Astrocyte of the spinal cord (primary cell): Measurements from ENCODE around the gene GUCY2C.
"Not testable (repeated sequence)": the region's sequence is repeated elsewhere in the genome, so short reads cannot be mapped to it uniquely, and the experiment has no call there.

Experiments used
- DNase-seq: peaks from one replicate; pipeline ENCODE4 v3.0.0; 2011; ENCODE audit warnings: low read depth, low spot score
- H3K4me3 ChIP-seq: 2 replicates; pipeline ENCODE4 v1.5.1; 2011; ENCODE audit warnings: low read depth, mild to moderate bottlenecking, low read length, moderate library complexity
- in situ Hi-C: cut with HindIII; loops from 2 replicates; pipeline ENCODE4 v1.10.0; 2017; ENCODE audit warnings: low sequenced_read_pairs
- TF ChIP-seq, protein P1 (sequence below): IDR thresholded peaks from 2 replicates; pipeline ENCODE4 v1.5.1; 2012; ENCODE audit warnings: low read depth, mild to moderate bottlenecking, low read length, inconsistent platforms

GUCY2C gene

DNA sequence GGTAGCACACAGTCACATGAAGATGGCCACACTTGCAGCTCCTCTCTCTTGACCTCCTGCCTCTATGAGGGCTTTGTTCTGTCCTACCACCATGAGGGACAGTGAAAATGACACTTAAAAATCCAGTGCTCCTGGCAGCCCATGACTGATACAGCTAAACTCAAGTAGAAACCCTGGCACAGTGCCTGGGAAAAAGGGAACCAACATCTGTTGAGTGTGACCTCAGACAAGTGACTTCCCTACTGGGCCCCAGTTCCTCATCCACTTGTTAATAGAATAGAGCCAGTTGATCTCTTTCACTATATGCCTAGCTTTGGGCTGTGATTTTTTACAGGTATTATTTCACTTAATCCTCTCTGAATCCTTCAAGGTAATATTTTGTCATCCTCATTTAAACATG lies 4.8 kb downstream of the GUCY2C start:
- DNase-seq, result no peak
- TF ChIP-seq, protein P1, sequence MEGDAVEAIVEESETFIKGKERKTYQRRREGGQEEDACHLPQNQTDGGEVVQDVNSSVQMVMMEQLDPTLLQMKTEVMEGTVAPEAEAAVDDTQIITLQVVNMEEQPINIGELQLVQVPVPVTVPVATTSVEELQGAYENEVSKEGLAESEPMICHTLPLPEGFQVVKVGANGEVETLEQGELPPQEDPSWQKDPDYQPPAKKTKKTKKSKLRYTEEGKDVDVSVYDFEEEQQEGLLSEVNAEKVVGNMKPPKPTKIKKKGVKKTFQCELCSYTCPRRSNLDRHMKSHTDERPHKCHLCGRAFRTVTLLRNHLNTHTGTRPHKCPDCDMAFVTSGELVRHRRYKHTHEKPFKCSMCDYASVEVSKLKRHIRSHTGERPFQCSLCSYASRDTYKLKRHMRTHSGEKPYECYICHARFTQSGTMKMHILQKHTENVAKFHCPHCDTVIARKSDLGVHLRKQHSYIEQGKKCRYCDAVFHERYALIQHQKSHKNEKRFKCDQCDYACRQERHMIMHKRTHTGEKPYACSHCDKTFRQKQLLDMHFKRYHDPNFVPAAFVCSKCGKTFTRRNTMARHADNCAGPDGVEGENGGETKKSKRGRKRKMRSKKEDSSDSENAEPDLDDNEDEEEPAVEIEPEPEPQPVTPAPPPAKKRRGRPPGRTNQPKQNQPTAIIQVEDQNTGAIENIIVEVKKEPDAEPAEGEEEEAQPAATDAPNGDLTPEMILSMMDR, result no peak
- H3K4me3 ChIP-seq, result no peak overlapping the region
- in situ Hi-C loops, result no loop called here

DNA sequence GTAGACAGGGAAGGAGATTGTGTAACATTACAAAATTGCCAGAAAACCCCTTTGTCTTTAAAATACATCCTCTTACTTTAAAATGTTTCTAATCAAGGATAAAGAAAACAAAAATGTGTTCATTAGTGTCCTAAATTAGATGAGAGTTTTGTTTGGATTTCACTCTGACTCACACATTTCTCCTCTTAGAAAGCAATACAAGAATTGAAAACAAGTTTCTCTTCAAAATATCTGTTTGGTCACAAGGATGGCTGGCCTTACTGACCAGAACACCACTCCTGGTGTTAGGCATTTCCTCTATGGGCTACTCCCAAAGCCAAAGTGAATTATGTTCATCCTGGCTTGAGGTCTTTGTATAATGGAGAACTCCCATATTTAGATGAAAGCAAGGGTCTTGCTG lies 6.4 kb downstream of the GUCY2C start:
- TF ChIP-seq, protein P1, result no peak
- DNase-seq, result no peak
- in situ Hi-C loops, result no loop called here
- no peak overlapping the region for H3K4me3 ChIP-seq

DNA sequence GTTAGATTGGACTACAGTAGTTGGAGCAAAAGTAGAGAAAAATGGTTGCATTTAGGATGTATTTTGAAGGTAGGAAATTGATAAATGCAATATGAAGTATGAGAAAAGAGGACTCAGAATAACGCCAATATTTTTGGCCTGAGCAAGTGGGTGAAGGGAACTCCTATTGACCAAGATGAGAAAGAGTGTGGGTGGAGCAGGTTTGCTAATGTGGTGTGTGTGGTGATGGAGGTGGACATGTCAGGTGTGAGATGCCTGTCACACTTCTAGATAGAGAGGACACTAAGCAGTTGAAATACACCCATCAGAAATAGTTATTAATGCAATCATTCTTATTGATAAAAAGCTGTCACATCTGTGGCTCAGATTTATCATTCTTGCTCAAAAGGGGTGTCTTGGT lies 7.3 kb downstream of the GUCY2C start:
- in situ Hi-C loops, result no loop called here
- no peak for DNase-seq
- TF ChIP-seq, protein P1, result no peak
- no peak overlapping the region for H3K4me3 ChIP-seq

DNA sequence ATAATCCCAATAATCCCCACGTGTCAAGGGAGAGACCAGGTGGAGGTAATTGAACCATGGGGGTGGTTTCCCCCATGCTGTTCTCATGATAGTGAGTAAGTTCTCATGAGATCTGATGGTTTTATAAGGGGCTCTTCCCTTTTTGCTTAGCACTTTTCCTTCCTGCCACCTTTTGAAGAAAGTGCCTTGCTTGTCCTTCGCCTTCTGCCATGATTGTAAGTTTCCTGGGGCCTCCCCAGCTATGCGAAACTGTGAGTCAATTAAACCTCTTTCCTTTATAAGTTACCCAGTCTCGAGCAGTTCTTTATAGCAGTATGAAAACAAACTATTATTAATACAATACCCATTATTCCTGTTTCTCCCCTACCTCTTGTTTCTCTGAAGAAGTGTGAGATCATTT lies 14.2 kb downstream of the GUCY2C start:
- in situ Hi-C loops, DNase-seq, H3K4me3 ChIP-seq: not testable (repeated sequence)

DNA sequence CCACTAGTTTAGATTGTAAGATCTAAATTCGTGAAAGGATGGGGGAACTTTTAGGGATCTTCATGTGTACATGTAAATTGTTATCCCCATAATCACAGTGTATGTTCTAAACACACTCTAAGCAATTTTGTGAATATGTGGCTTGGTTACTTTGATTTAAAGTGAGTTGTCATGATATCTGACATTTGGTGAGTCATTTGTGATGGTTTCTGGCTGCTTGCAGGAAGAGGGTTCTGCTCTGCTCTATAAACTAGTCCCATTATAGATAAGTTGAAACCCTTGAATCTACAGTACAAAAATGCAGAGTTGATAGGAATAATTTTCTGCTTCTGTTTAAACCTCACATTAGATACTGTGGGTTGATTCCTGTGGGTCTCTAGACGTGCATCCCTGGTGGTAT lies 14.8 kb downstream of the GUCY2C start:
- in situ Hi-C loops, result no loop called here
- DNase-seq, result no peak

DNA sequence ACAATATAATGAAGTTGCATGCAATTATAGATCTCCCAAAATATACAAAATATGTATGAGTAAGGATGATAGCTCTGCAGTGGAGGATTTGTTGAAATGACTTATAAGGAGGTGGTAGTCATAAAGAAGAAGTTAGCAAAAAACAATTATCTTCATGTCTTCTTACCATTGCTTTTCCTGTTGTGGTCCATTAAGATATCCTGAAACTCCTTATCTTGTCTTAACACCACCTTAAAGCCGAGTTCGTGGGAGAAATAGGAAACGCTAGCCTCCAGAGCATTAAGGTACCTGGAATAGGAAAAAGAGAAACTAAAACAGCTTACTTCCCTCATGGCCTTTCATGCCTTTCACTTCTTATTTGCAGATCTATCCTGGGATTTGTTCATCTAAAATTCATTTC lies 15.2 kb downstream of the GUCY2C start:
- TF ChIP-seq, protein P1, result no peak
- in situ Hi-C loops, result no loop called here

More for the DNA sequence above, 14.8 kb downstream of the GUCY2C start:
- TF ChIP-seq, protein P1, result no peak
- H3K4me3 ChIP-seq, result no peak overlapping the region

DNA sequence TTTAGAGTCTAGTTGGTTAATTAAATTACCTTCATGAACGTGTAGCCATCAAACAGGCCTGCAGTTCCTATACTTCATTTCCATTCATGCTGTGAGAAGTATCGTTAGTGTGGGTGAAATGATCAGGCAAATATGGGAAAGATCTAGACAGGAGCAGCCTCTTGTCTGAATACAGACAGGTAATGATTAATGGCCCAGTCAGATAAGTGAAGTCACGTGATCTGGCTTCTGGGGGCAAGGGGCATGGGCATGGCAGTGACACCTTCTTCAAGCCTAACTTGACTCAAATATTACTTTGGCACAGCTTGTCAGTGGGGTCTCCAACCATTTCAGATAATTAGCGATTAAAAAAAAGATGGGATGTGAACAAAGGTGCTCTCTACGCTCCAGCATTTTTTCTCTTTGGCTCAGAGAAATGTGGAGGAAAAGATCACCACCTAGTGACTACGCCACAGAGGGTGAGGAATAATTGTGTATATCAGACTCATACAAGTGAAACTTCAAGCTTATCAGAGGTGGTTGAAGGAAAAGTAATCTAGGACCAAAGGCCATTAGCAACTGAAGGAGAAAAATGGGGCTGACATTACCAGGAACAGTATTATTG lies 17.8 kb downstream of the GUCY2C start:
- H3K4me3 ChIP-seq, result no peak overlapping the region
- TF ChIP-seq, protein P1, result no peak
- DNase-seq, result no peak
- in situ Hi-C loops, result no loop called here

More for the DNA sequence above, 15.2 kb downstream of the GUCY2C start:
- DNase-seq, result no peak
- no peak overlapping the region for H3K4me3 ChIP-seq
